HG03521 (cell line): ENCODE results near the gene ARID1A.

Experiments
- ATAC-seq: cut with Tn5 transposase; IDR thresholded peaks from one replicate; pipeline ENCODE4 v1.9.1; 2021; ENCODE audit warnings: mild to moderate bottlenecking, moderate library complexity; ENCODE audit not compliant: unreplicated experiment

The ARID1A gene

DNA sequence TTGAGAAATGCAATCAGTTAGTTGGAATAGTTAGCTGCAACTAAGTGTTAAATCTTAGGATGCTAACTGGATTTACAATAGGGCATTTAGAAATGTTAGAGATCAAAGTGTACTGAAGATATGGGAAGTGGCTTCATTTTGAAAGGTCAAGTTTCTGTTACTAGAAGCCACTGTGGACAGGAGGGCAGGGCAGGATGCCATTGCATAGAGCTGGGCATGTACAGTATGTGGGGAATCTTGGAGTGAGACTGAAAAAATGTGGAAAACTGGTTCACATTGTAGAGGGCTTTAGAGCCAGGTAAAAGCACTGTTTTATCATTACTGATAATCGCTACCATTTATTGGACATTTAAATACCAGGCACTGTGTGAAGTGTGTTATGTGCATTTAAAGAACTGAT, 31.0 kb downstream of the ARID1A start:
- no peak for ATAC-seq

DNA sequence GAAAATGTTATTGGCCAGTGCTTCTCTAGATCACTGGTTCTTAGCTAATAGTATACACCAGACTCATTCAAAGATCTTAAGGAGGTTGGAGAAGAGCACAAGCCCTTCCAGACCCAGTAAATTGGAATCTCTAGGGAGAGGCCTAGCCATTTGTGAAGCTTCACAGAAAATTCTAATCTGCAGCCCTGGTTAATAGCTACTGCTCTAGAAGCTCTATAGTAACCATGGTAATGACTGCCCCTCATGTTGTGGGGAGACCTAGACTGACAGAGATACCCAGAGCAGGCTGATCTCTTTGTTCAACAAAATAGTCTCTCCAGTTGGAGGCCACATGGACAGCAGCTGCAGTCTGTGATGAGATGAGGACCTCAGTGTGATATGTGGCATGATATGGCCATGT, 31.7 kb downstream of the ARID1A start:
- no peak for ATAC-seq

- no peak for ATAC-seq
Measured at GRCh38 chr1:26728645-26729044, 32.8 kb downstream of the ARID1A start.

DNA sequence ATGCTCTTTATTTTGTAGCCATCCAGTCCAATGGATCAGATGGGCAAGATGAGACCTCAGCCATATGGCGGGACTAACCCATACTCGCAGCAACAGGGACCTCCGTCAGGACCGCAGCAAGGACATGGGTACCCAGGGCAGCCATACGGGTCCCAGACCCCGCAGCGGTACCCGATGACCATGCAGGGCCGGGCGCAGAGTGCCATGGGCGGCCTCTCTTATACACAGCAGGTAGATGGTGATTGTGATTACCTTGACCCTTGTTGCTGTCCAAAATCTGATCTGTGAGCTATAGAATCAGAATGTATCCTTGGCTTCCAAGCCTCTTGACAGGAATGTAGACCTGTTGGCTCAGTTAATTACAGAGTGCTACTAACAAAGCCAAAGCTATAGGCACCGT, 33.8 kb downstream of the ARID1A start:
- ATAC-seq = no peak

GRCh38 chr1:26730695-26731094, 34.9 kb downstream of the ARID1A start:
- ATAC-seq = no peak

GRCh38 chr1:26731233-26731902, 35.6 kb downstream of the ARID1A start:
- no peak for ATAC-seq

- no peak for ATAC-seq
Measured at GRCh38 chr1:26733392-26733791, 37.6 kb downstream of the ARID1A start.

GRCh38 chr1:26733982-26734381, 38.2 kb downstream of the ARID1A start:
- ATAC-seq = no peak

GRCh38 chr1:26734501-26735058, 38.8 kb downstream of the ARID1A start:
- ATAC-seq = no peak

DNA sequence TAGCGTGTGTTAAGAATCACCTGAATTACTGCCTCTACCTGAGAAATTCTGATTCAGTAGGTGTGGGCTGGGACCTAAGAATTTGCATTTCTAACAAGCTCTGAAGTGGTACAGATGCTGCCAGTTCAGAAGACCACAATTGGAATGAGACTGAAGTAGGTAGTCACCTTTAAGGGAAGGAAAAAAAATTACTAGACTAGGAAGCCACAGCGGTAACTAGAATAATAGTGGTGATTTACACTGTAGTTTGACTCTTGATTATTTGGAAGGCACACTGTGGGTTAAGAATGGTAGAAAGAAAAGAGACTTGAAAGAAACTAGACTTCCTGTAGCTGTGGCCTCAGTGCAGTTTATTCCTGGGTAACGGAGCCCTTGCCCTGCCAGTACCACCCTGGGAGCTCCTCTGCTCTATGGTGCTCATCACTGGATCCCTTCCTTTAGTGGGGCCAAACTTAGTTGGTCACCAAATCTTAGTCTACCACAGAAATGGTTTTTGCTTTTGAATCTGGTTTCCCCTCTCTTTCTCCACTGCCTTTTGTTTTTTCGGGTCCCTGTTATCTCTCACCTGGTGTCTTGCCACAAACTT, 43.6 kb downstream of the ARID1A start:
- ATAC-seq = no peak

GRCh38 chr1:26740023-26740634, 44.3 kb downstream of the ARID1A start:
- ATAC-seq = no peak

- ATAC-seq = no peak
Measured at GRCh38 chr1:26740952-26741351, 45.1 kb downstream of the ARID1A start.

DNA sequence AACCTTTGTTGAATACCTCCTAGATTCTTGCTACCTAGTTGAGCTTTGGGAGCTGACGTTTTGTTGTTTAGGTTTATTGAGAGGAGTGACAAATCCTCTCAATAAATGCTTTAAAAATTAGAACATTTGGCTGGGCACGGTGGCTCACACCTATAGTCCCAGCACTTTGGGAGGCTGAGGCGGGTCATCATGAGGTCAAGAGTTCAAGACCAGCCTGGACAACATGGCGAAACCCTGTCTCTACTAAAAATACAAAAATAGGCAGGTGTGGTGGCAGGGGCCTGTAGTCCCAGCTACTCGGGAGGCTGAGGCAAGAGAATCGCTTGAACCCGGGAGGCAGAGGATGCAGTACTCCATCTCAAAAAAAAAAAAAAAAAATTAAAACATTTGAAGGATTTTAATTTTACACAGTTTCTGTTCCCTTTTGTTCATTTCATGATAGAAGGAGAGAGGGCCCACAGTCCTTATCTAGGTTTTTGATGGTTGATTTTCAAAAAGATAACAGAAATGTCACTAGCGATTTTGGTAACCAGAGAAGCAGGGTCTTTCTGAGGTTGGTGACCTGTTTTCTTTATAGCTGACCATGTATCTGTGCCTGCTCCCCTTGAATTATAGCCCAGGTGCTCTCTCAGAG, 47.7 kb downstream of the ARID1A start:
- no peak for ATAC-seq

- ATAC-seq = peak; percentile 95
Measured at GRCh38 chr1:26744075-26744959, 48.5 kb downstream of the ARID1A start.

- no peak for ATAC-seq
Measured at GRCh38 chr1:26745191-26745590, 49.4 kb downstream of the ARID1A start.

- ATAC-seq = no peak
Measured at GRCh38 chr1:26747048-26747447, 51.2 kb downstream of the ARID1A start.

GRCh38 chr1:26748351-26748750, 52.5 kb downstream of the ARID1A start:
- no peak for ATAC-seq

DNA sequence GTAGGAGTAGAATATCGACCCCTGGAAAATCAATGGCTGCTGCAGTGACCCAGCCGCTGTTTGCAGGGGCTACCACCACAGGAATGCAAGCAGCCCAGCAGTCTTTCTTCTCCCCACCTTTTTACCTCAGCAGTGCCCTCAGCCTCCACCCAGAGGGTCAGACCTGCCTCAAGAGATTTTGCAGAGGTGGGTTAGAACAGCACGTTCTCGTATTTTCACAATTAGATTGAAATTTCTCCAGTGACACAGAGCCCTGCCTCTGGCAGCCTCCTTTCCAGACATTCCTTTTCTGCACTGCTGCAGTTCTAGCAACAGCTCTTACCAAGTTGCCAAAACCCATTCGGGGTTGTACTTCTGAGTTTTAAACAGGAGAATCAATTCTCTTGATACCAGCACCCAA, 53.6 kb downstream of the ARID1A start:
- no peak for ATAC-seq

GRCh38 chr1:26750428-26750827, 54.6 kb downstream of the ARID1A start:
- no peak for ATAC-seq

GRCh38 chr1:26752519-26752918, 56.7 kb downstream of the ARID1A start:
- no peak for ATAC-seq
